Measurements from ENCODE around the gene SERPINI1.

SERPINI1 gene

DNA sequence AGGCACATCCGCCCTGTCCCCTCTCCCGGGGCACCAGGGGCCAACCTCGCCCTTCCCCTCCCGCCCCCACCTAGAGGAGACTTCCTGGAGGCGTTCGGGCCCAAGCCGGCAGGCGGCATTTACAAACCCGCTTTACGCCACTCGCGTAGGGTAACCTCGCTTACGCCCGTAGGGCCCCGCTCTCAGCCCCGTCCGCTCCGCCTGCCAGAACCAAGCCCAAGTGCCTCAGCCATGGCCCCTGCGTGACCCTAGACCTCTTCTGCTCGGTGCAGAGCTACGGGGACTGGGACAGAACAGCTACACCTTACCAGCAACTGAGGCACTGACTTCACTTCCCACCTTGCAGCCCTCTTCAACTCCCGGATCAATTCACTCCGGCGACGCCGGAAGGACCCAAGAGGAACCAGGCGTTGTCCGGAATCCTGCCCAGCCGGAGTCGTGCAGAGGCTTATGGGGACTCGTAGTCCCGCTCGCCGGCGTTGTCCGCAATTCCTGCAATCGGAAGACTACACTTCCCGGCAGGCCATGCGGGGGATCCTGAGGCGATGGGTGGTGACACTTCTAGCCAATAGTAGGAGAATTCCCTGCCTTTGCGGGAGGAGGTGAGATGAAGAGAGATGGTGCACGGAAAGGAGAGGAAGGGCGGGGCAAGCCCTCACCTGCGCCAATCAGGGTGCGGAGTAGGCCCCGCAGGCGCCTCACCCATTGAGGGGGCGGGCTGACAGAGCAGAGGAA is 856 bp upstream of the SERPINI1 start, which contains the start of gene PDCD10:
TSS of gene PDCD10 (minus strand) at position 395 of the 735 bp plus-strand sequence. CDS start 14,735 bp downstream, outside the sequence.
- DNase-seq (ENCODE audit: low spot score), result peak; percentile 100

DNA sequence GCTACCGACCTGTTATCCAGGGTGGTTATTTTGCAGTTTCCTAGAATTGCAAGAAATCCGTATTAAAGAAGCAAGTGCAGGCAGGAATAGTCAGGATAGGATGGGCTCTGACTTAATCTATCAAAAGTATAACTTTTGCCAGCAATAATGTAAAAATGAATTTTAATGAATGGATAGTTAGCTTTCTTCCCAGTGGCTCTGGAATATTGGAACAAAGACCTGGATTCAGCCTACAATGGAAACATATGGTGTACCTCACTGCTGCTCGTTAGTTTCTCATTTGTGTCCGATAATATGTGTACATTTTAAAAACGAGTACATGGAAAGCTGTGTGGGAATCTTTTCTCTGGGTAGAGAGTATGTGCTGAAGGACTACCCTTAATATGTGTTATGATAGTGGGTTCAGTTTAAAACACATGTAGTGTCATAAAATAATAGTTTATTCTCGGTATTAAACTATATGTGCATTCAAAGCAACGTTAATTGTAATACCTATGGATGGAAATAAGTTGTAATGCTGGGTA is 805 bp downstream of the SERPINI1 start:
- DNase-seq (ENCODE audit: low spot score), result no peak

DNA sequence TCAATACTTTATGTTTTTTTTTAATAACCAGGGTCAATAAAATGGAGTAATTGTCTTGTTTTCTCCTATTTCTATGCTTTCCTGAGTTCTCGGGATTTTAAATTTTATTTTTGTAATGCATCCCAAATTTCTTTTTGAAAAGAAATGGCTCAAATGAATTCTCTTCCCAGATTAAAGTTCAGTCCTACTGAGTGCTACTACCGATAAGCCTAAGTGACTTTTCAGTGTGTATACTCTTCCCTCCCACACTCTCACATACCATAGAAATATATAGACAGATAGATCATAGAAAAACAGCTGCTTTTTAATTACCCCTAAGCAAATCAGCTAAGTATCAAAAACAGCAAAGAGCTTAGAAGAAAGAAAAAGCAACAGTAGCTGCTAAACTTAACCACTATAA is 1.5 kb downstream of the SERPINI1 start:
- DNase-seq (ENCODE audit: low spot score), result no peak

DNA sequence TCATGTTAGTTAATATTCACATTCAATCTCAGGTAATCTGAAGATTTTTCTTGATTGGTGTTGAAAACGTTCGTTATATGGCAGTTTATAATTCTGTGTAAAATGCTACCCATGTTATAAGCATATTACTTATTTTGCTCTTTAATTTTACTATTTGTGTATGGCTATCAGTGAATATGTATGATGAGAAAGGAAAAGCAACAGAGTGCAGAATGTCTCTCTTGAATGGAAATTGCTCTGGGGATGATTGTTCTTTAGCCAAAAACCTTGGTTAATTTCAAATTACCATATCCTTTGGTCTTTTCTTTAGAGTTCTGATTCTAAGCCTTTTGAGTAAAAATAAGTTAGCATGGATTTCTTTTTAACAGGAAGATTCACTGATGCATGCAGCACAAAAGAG is 2.5 kb downstream of the SERPINI1 start:
- DNase-seq (ENCODE audit: low spot score), result no peak

DNA sequence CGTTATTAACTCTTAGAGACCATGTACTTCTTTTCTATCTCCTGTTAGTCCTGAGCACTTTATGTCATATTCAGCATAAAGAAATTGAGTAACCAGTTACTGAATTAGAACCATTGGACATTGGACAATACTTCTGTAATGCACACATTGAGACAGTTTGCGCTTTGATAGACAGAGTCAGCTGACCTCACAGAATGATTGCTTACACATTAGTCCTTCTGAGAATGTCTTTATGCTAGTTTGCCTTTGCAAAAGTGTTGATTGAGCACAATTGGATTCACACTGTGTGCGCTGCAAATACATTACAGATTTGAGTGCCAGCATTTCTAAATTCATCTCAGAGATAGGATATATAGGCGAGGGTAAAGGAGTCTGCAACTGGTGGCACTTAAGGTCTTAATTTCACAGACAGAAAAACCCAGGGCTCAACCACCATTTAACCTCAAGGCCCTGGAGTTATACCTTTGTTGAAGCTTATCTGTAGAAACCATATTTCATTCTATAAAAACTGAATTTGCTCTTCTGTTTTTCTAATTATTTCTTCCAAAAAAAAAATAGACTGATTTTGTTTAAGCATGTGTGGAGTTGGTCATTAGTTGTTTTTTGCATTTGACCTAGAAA is 3.8 kb downstream of the SERPINI1 start:
- DNase-seq (ENCODE audit: low spot score), result no peak

DNA sequence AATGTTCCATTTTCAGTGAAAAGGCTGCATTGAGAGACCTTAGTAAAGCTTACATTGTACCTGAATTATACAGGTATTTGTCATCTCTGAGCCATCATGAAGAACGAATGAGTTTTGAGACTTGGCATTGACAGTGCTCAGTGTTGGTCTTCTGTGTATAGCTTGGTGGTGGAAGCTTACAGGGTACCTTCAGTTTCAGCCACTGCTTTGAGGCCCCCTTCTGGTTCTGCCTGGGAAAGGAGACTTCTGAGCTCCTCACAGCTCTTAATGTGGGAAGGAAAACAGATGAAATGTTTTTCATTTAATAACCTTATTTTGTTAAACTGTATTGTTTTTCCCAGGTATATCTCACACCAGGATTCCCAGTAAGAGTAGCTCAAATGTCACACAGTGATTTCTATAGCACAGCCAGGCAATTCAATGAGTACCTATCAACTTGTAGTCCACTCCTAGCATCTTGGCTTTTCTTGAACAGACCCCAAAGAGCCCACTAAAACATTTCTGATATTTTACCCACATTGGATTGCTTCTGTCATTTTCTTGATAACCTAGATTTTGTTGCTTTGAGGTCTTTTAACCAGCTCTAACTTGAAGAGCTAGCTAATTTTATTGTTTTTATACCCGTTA is 5.6 kb downstream of the SERPINI1 start:
- DNase-seq (ENCODE audit: low spot score), result peak; percentile 33

DNA sequence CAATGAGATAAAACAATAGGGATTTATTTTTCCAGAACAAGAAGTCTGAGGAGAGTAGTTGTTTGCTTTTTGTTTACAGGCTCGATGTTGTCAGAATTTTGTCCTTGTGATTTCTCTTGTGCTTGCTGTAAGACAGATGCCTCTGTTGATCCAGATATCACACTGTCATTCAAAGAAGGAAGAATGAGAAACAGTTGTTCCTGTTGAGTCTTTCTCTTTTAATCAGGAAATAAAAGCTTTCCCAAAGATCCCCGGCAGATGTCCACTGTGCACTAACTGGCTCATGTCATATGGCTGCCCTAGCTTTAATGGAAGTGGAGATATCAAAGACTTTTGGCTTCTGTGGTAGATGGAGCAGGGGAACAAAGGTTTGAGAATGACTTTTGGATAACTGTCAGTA is 6.8 kb downstream of the SERPINI1 start:
- DNase-seq (ENCODE audit: low spot score), result no peak

DNA sequence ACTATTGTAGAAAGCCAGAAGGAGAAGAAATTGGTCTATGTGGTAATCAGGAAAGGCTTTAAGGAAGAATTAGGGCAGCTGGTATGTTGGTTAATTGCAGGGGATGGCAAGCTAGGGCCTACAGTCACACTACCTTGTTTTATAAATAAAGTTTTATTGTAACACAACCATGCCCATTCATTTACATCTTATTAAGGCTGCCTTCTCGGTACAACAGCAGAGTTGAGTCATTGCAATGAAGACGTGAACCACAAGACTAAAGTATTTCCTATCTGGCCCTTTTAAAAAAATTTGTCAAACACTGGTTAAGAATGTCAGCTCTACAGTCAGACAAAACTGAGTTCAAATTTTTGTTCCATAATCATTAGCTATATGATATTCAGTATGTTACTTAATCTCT is 8.3 kb downstream of the SERPINI1 start:
- no peak for DNase-seq (ENCODE audit: low spot score)

DNA sequence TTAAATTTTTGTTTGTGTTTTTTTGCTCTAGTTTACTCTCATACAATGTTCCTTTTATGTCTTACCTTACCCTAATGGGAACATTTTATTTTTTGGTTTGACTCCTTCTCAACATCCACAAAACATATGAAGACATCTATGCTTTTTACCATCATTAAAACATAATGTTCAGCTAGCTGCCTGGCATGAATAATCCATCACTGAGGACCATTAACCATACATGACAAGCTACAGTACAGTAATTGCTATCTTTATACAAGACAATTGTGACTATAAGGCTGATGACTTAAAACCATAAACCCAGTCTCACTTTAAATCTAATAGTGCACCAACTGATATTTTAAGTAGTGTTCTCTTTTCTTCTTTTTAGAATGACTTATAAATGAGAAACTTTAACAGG is 13.7 kb downstream of the SERPINI1 start:
- DNase-seq (ENCODE audit: low spot score), result no peak

DNA sequence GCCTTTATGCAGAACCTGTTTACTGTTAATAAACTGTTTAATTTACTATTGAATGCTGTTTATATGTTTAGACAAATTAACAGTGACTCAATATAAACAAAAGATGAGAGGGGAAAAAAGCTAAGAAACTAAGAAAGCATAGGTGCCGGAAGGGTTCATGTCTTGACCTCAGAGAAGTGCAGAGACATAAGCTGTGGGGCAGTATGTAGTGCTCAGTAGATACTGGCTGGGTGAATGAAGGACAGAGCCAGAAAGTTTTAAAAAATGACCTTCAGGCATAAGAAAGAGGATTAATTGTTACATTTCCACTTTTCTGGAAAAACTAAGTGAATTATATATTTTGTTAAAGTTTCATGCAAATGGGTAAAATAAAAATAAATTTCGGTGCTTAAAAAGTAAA is 14.2 kb downstream of the SERPINI1 start:
- DNase-seq (ENCODE audit: low spot score), result no peak

DNA sequence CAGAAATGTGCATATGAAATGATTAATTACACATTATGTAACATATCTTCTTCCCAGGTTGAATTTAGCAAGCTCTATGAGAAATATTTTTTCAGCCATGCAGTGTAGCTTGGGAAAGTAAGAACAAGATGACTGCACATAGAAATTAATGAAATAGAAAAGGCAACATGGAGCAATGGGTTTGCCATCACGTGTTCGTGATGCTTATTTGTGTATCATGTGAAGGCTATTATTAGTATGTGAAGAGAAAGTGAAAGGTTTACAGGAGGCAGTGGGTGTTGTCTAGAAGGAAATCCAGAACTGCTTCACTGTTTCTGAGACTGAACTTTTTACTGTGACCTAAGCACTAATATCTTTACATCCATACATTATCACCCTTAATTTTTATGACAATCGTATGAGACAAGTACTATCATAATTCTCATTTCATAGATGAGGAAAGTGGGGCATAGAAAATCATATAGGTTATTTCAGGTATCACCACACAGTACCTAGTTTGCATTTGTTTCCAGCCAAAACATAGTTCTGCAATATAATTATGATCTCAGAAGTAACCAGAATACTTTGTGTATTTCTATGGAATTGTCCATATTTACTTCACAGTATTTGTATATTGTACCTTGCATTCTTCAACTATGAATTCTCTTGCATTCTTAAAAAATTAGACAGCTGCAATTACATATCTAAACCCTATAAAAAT is 14.9 kb downstream of the SERPINI1 start:
- no peak for DNase-seq (ENCODE audit: low spot score)

DNA sequence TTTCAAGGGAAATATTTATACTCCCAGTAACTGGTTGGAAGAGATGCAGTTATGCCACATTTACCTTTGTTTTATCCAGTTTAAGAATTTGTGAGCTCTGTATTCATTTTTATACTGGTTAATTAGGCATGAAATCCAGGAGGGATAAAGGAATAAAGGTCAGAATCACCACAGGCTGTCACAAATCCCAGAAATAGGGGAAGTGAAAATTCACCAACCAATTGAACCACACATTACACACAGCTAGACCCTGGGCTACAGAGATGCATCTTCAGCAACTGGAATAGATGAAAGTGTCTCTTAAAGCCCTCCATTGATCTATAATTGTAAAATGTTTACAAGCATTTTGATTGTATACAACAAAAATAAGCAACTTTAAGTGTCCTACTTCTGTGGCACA is 18.5 kb downstream of the SERPINI1 start:
- no peak for DNase-seq (ENCODE audit: low spot score)

DNA sequence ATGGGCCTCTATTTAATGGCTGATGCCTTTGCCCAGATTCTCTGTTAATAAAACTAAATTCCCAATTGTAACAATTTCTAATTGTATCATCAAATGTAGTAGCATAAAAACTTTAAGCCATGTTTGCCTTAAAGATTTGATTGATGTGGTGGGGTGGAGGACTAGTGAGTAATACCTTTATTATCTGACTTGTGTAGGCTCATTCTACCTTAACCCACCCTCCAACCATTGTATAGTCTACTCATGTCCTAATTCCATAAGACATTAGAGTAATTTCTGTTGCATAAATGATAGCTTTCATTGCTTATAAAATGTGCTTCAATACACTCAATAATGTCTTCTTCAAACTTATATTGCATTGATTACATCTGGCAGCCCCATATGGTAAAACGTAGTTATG is 25.8 kb downstream of the SERPINI1 start:
- DNase-seq (ENCODE audit: low spot score), result no peak

DNA sequence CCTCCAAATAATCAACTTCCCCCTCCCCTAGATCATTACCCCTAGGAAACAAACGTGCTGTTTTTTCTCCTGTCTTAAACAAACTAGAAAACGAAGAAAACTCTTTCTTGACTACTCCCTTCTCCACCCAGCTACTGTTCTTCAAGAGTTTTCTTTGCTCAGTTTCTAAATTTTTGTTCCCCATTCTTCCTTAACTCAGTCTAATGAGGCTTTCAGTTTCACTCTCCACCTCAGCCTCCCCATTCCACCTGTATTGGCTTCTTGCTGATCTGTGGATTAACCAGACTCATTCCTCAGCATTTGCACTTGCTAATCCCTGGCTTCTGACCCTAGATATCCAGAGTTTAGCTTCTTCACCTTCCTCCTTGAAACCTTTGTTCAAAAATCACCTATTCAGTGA is 26.8 kb downstream of the SERPINI1 start:
- DNase-seq (ENCODE audit: low spot score), result no peak

DNA sequence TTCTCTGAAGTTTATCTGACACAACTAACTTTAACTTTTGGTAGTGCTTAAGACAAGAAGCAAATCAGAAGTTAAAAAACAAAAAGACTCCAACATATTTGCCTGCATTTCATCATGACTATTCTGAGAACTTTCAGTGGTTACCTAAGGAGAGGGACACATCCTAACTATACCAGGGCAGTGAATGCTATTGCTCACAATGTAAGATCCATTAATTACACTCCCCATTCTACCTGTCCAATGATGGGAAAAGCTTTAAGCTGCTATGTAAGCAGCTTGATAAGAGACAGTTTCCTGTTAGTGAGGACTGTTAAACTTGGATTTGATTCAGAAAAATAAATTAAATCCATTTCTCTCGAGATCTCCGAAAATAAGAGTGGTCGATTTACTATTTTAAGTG is 37.5 kb downstream of the SERPINI1 start:
- DNase-seq (ENCODE audit: low spot score), result no peak

DNA sequence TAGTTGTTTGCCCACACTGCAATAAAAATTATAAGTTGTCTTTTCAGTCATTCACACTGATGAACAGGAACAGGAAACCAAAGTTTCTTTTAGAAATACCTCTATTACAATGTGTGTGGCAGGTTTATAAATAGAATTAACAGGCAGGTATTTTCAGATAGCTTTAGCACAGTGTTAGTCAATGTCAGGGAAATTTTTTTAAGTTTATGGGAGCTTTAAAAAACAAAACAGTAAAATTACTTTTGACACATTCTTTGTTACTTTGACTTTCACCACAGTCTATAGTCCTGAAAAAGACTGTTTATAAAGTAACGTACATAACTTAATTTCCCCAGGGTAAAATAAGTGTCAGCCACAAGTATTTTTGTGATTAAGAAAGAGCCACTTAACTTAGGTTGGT is 38.1 kb downstream of the SERPINI1 start:
- DNase-seq (ENCODE audit: low spot score), result no peak

DNA sequence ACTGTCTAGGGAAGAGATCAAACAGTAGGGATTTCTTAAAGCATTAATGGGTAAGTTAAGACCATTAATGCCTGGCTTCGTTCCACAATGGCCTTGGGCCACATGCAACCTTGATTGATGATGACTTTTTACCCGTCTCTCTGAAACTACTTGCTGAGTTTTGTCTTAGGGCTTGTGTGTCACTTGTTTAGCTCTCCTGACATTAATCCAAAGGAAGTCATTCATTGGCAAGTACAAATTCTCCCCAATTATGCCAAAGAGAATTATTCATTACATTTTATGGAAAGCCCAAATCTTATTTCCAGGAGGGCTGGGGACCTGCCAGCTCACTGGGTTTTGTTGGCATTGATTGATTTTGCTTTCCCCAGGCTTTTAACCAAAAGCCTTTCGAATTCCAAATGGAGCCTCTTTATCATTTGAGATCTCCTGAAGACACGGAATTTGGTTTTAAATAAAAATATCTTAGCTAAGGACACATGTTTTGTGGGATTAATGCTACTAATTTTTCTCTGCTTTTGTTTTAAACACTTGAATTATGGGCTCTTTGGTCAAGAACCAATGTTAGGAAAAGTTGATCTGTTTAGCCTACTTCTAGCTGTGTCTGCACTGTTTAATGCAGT is 40.7 kb downstream of the SERPINI1 start:
- DNase-seq (ENCODE audit: low spot score), result no peak

DNA sequence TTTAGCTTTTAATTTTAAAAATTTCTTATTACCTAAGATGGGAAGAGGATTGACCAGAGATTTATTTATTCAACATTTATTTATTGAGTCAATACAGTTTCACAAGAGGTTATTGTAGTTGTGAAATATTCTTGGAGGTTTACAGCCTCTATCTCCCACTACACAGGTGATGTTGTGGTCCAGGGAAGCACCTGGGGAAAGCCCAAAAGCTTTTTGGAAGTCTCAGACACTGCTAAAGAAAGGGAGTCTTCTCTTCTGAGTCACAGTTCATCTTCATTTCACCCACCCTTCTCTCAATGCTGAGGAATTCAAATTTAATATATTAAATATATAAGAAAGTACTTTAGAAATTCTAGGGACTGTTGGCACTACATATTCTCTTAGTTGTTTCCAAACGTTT is 41.8 kb downstream of the SERPINI1 start:
- DNase-seq (ENCODE audit: low spot score), result no peak

DNA sequence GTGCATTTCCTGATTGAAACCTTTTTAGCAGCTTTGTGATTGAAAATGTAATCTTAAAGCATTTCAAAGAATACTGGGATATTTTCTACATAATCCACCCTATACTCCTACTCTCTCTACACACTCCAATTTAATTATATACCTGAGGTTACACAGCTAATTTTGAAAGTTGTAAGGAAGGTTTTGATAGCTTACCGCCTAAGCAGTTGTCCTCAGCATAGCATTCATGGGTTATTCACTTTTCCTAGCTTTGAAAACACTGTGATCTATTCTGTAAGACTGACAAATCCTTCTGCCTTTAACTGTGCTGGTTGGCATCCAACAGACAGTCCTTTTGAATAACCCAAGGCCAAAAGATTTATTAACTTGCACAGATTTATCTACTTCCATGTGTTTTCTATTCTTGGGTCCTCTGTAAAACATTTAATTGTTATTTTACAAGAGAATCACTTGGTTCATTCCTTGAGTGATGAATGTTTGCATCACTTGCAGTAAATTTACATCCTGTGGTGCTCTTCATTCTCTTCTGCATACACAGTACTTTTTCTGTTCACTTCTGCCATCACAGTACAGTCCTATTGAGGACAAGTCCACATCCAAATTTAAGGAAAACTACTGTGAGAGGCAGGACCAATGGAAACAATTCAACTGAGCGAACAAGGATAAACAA is 44.8 kb downstream of the SERPINI1 start:
- DNase-seq (ENCODE audit: low spot score), result no peak

DNA sequence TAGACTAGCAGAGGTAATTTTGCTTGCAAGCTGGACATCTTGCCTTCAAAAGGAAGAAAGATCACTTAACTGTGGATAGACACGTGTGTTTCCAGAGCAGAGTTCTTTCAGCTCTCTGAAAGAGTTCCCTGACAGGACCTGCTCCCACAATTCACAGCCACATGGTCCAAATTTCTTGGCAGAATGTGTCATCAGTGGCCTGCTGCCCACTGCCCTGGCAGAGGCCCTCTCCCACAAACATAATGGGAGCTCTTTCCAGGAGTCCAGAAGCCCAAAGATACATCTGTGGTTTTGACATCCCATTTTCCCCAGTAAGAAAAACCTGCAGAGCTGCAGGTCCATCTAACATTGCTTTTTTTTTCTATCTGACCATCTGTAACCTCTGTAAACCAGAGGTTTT is 48.3 kb downstream of the SERPINI1 start:
- DNase-seq (ENCODE audit: low spot score), result no peak

DNA sequence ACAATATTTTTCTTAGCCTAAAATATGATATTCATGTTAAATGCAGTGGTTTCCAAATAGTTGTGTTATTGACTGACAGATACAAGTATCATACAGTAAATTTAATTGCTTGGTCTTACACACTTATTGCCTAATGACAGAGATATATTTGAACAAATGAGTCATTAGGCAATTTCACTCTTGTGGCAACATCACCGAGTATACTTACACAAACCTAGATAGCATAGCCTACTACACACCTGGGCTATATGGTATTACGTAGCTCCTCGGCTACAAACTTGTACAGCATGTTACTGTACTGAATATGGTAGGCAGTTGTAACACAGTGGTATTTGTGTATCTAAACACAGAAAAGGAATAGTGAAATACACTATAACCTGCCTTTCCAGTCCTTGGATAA is 50.3 kb downstream of the SERPINI1 start:
- no peak for DNase-seq (ENCODE audit: low spot score)

Data from SK-N-DZ (cell line).